ENCODE results near the gene KLF4.
A peak's percentile ranks its signal among the peaks of the same experiment; 100 is the strongest.

Gene KLF4

GRCh38 chr9:107471552-107471951, 18.0 kb downstream of the KLF4 start:
- 91 to 92% methylated on average over 6 of the region's 6 CpGs for WGBS, 2 experiments (ENCODE audit: insufficient coverage in 2 of 2)
- Histone ChIP-seq H3K4me3 (ENCODE audit: extremely low read depth, insufficient read depth, low read length, poor library complexity, severe bottlenecking) (no peak overlapping the region), H3K9me3 (ENCODE audit: control insufficient read depth, low read length) (no peaks in the 10 kb centered on the region), H3K4me1 (ENCODE audit: control insufficient read depth, insufficient read depth, low read length, poor library complexity, severe bottlenecking) (no peaks in the 10 kb centered on the region), H3K36me3 (ENCODE audit: control insufficient read depth, insufficient read depth, low read length) (no peaks in the 10 kb centered on the region), H3K27ac (ENCODE audit: low read depth, low read length, severe bottlenecking) (no peak overlapping the region)

- Histone ChIP-seq H3K9me3 (ENCODE audit: control insufficient read depth, low read length) (no peaks in the 10 kb centered on the region), H3K36me3 (ENCODE audit: control insufficient read depth, insufficient read depth, low read length) (no peaks in the 10 kb centered on the region), H3K4me1 (ENCODE audit: control insufficient read depth, insufficient read depth, low read length, poor library complexity, severe bottlenecking) (no peaks in the 10 kb centered on the region), H3K27ac (ENCODE audit: low read depth, low read length, severe bottlenecking) (no peak overlapping the region), H3K4me3 (ENCODE audit: extremely low read depth, insufficient read depth, low read length, poor library complexity, severe bottlenecking) (no peak overlapping the region)
- 60 to 83% methylated on average over 1 of the region's 1 CpG for WGBS, 2 experiments (ENCODE audit: insufficient coverage in 2 of 2)
Measured at GRCh38 chr9:107467416-107467815, 22.2 kb downstream of the KLF4 start.

- Histone ChIP-seq H3K36me3 (ENCODE audit: control insufficient read depth, insufficient read depth, low read length) (no peaks in the 10 kb centered on the region), H3K4me1 (ENCODE audit: control insufficient read depth, insufficient read depth, low read length, poor library complexity, severe bottlenecking) (no peaks in the 10 kb centered on the region), H3K9me3 (ENCODE audit: control insufficient read depth, low read length) (no peaks in the 10 kb centered on the region), H3K4me3 (ENCODE audit: extremely low read depth, insufficient read depth, low read length, poor library complexity, severe bottlenecking) (no peak overlapping the region), H3K27ac (ENCODE audit: low read depth, low read length, severe bottlenecking) (no peak overlapping the region)
- 100% methylated on average over 1 of the region's 2 CpGs; no CpG with 5 or more reads in 1 of the 2 experiments for WGBS, 2 experiments (ENCODE audit: insufficient coverage in 2 of 2)
Measured at GRCh38 chr9:107466826-107467225, 22.7 kb downstream of the KLF4 start.

- 3 to 4% methylated on average over 51 to 53 of the region's 75 CpGs for WGBS, 2 experiments (ENCODE audit: insufficient coverage in 2 of 2)
- peak overlapping the region; percentile 64 for H3K4me3 ChIP-seq (ENCODE audit: extremely low read depth, insufficient read depth, low read length, poor library complexity, severe bottlenecking)
Measured at GRCh38 chr9:107465467-107466451, 23.8 kb downstream of the KLF4 start.

GRCh38 chr9:107464516-107464915, 25.1 kb downstream of the KLF4 start:
- Histone ChIP-seq H3K27ac (ENCODE audit: low read depth, low read length, severe bottlenecking) (no peak overlapping the region), H3K36me3 (ENCODE audit: control insufficient read depth, insufficient read depth, low read length) (no peaks in the 10 kb centered on the region), H3K4me1 (ENCODE audit: control insufficient read depth, insufficient read depth, low read length, poor library complexity, severe bottlenecking) (no peaks in the 10 kb centered on the region), H3K4me3 (ENCODE audit: extremely low read depth, insufficient read depth, low read length, poor library complexity, severe bottlenecking) (no peak overlapping the region), H3K9me3 (ENCODE audit: control insufficient read depth, low read length) (no peaks in the 10 kb centered on the region)

More at GRCh38 chr9:107465467-107466451, 23.8 kb downstream of the KLF4 start:
- Histone ChIP-seq H3K36me3 (ENCODE audit: control insufficient read depth, insufficient read depth, low read length) (no peaks in the 10 kb centered on the region), H3K9me3 (ENCODE audit: control insufficient read depth, low read length) (no peaks in the 10 kb centered on the region), H3K4me1 (ENCODE audit: control insufficient read depth, insufficient read depth, low read length, poor library complexity, severe bottlenecking) (no peaks in the 10 kb centered on the region), H3K27ac (ENCODE audit: low read depth, low read length, severe bottlenecking) (no peak overlapping the region)

- no peak overlapping the region for H3K27ac ChIP-seq (ENCODE audit: low read depth, low read length, severe bottlenecking)
- H3K4me3 ChIP-seq (ENCODE audit: extremely low read depth, insufficient read depth, low read length, poor library complexity, severe bottlenecking), result no peak overlapping the region
- H3K4me1 ChIP-seq (ENCODE audit: control insufficient read depth, insufficient read depth, low read length, poor library complexity, severe bottlenecking), result no peaks in the 10 kb centered on the region
- no peaks in the 10 kb centered on the region for H3K36me3 ChIP-seq (ENCODE audit: control insufficient read depth, insufficient read depth, low read length)
- H3K9me3 ChIP-seq (ENCODE audit: control insufficient read depth, low read length), result no peaks in the 10 kb centered on the region
- 94% methylated on average over 2 of the region's 4 CpGs; no CpG with 5 or more reads in 1 of the 2 experiments for WGBS, 2 experiments (ENCODE audit: insufficient coverage in 2 of 2)
Measured at GRCh38 chr9:107462691-107463090, 26.9 kb downstream of the KLF4 start.

GRCh38 chr9:107460153-107461023, 29.2 kb downstream of the KLF4 start:
- whole genome bisulfite sequencing, 2 experiments (ENCODE audit: insufficient coverage in 2 of 2), result 52 to 73% methylated on average over 3 of the region's 6 CpGs
- Histone ChIP-seq H3K27ac (ENCODE audit: low read depth, low read length, severe bottlenecking) (no peak overlapping the region), H3K9me3 (ENCODE audit: control insufficient read depth, low read length) (no peaks in the 10 kb centered on the region), H3K36me3 (ENCODE audit: control insufficient read depth, insufficient read depth, low read length) (no peaks in the 10 kb centered on the region), H3K4me3 (ENCODE audit: extremely low read depth, insufficient read depth, low read length, poor library complexity, severe bottlenecking) (no peak overlapping the region), H3K4me1 (ENCODE audit: control insufficient read depth, insufficient read depth, low read length, poor library complexity, severe bottlenecking) (no peaks in the 10 kb centered on the region)

- WGBS, 2 experiments (ENCODE audit: insufficient coverage in 2 of 2), result 80 to 100% methylated on average over 1 of the region's 6 CpGs
- H3K4me3 ChIP-seq (ENCODE audit: extremely low read depth, insufficient read depth, low read length, poor library complexity, severe bottlenecking), result no peak overlapping the region
- H3K4me1 ChIP-seq (ENCODE audit: control insufficient read depth, insufficient read depth, low read length, poor library complexity, severe bottlenecking), result no peaks in the 10 kb centered on the region
Measured at GRCh38 chr9:107455425-107456135, 34.0 kb downstream of the KLF4 start.

GRCh38 chr9:107453479-107453878, 36.1 kb downstream of the KLF4 start:
- Histone ChIP-seq H3K27ac (ENCODE audit: low read depth, low read length, severe bottlenecking) (no peak overlapping the region), H3K4me3 (ENCODE audit: extremely low read depth, insufficient read depth, low read length, poor library complexity, severe bottlenecking) (no peak overlapping the region), H3K36me3 (ENCODE audit: control insufficient read depth, insufficient read depth, low read length) (no peaks in the 10 kb centered on the region), H3K9me3 (ENCODE audit: control insufficient read depth, low read length) (no peaks in the 10 kb centered on the region), H3K4me1 (ENCODE audit: control insufficient read depth, insufficient read depth, low read length, poor library complexity, severe bottlenecking) (no peaks in the 10 kb centered on the region)
- 80 to 100% methylated on average over 1 of the region's 4 CpGs for WGBS, 2 experiments (ENCODE audit: insufficient coverage in 2 of 2)

More at GRCh38 chr9:107455425-107456135, 34.0 kb downstream of the KLF4 start:
- H3K36me3 ChIP-seq (ENCODE audit: control insufficient read depth, insufficient read depth, low read length), result no peaks in the 10 kb centered on the region
- H3K9me3 ChIP-seq (ENCODE audit: control insufficient read depth, low read length), result no peaks in the 10 kb centered on the region
- H3K27ac ChIP-seq (ENCODE audit: low read depth, low read length, severe bottlenecking), result no peak overlapping the region

- H3K4me3 ChIP-seq (ENCODE audit: extremely low read depth, insufficient read depth, low read length, poor library complexity, severe bottlenecking), result no peak overlapping the region
- no peaks in the 10 kb centered on the region for H3K4me1 ChIP-seq (ENCODE audit: control insufficient read depth, insufficient read depth, low read length, poor library complexity, severe bottlenecking)
- H3K36me3 ChIP-seq (ENCODE audit: control insufficient read depth, insufficient read depth, low read length), result no peaks in the 10 kb centered on the region
- 60% methylated on average over 1 of the region's 1 CpG for WGBS, 2 experiments (ENCODE audit: insufficient coverage in 2 of 2)
- no peaks in the 10 kb centered on the region for H3K9me3 ChIP-seq (ENCODE audit: control insufficient read depth, low read length)
- H3K27ac ChIP-seq (ENCODE audit: low read depth, low read length, severe bottlenecking), result no peak overlapping the region
Measured at GRCh38 chr9:107447834-107448233, 41.7 kb downstream of the KLF4 start.

All from mesodermal cell (in vitro differentiated cells).